HG03521 (cell line): Measurements from ENCODE around the gene BLTP3A.
"Not testable (repeated sequence)": the region's sequence is repeated elsewhere in the genome, so short reads cannot be mapped to it uniquely, and the experiment has no call there.

ENCODE experiments used
- ATAC-seq: cut with Tn5 transposase; IDR thresholded peaks from one replicate; pipeline ENCODE4 v1.9.1; 2021; ENCODE audit warnings: mild to moderate bottlenecking, moderate library complexity; ENCODE audit not compliant: unreplicated experiment

BLTP3A gene

GRCh38 chr6:34792605-34793500, 970 bp downstream of the BLTP3A start:
- ATAC-seq: peak; percentile 6

- ATAC-seq: no peak
Measured at GRCh38 chr6:34793877-34794276, 2.0 kb downstream of the BLTP3A start.

GRCh38 chr6:34795836-34796425, 4.0 kb downstream of the BLTP3A start:
- ATAC-seq: no peak

- ATAC-seq: no peak
Measured at GRCh38 chr6:34798057-34798456, 6.2 kb downstream of the BLTP3A start.

GRCh38 chr6:34799547-34799946, 7.7 kb downstream of the BLTP3A start:
- no peak for ATAC-seq

- ATAC-seq: no peak
Measured at GRCh38 chr6:34804543-34804942, 12.7 kb downstream of the BLTP3A start.

GRCh38 chr6:34805074-34805473, 13.2 kb downstream of the BLTP3A start:
- ATAC-seq: not testable (repeated sequence)

- ATAC-seq: no peak
Measured at GRCh38 chr6:34806738-34807453, 15.0 kb downstream of the BLTP3A start.

- ATAC-seq: not testable (repeated sequence)
Measured at GRCh38 chr6:34808473-34808872, 16.6 kb downstream of the BLTP3A start.

GRCh38 chr6:34809419-34809818, 17.5 kb downstream of the BLTP3A start:
- not testable (repeated sequence) for ATAC-seq

- no peak for ATAC-seq
Measured at GRCh38 chr6:34810017-34810882, 18.4 kb downstream of the BLTP3A start.

- no peak for ATAC-seq
Measured at GRCh38 chr6:34810936-34811632, 19.2 kb downstream of the BLTP3A start.

- no peak for ATAC-seq
Measured at GRCh38 chr6:34813028-34813713, 21.3 kb downstream of the BLTP3A start.

GRCh38 chr6:34816635-34817301, 24.9 kb downstream of the BLTP3A start:
- no peak for ATAC-seq

- no peak for ATAC-seq
Measured at GRCh38 chr6:34817446-34817845, 25.6 kb downstream of the BLTP3A start.

GRCh38 chr6:34818872-34819570, 27.1 kb downstream of the BLTP3A start:
- not testable (repeated sequence) for ATAC-seq

- ATAC-seq: no peak
Measured at GRCh38 chr6:34819571-34820480, 27.9 kb downstream of the BLTP3A start.
